NCI-H748 (cell line): ENCODE data around the gene LHCGR.
A peak's percentile ranks its signal among the peaks of the same experiment; 100 is the strongest.

Experiments used
- DNase-seq: peaks from one replicate; lab custom pipeline; 2025; ENCODE audit not compliant: unreplicated experiment; lab: John Stamatoyannopoulos, UW

LHCGR gene

GRCh38 chr2:48755473-48755872 is at the start of gene LHCGR:
Gene LHCGR, minus strand, starts transcription at chr2:48755724. Its CDS starts 53 bp downstream, at chr2:48755671.
- peak; percentile 54 for DNase-seq

GRCh38 chr2:48799601-48800000 is 44.1 kb upstream of the LHCGR start:
- no peak for DNase-seq

- DNase-seq = no peak
These were observed 39.5 kb upstream of the LHCGR start for GRCh38 chr2:48795065-48795464.

- DNase-seq = no peak
These were observed 38.1 kb upstream of the LHCGR start for GRCh38 chr2:48793671-48794070.

- peak; percentile 11 for DNase-seq
These were observed 36.5 kb upstream of the LHCGR start for GRCh38 chr2:48792030-48792429.

GRCh38 chr2:48790407-48791170 is 35.1 kb upstream of the LHCGR start:
- no peak for DNase-seq

- DNase-seq = no peak
These were observed 32.1 kb upstream of the LHCGR start for GRCh38 chr2:48787580-48787979.

- no peak for DNase-seq
These were observed 25.8 kb upstream of the LHCGR start for GRCh38 chr2:48781366-48781765.

GRCh38 chr2:48779019-48779716 is 23.6 kb upstream of the LHCGR start:
- no peak for DNase-seq

- no peak for DNase-seq
These were observed 18.7 kb upstream of the LHCGR start for GRCh38 chr2:48774251-48774650.

GRCh38 chr2:48771241-48772014 is 15.9 kb upstream of the LHCGR start:
- DNase-seq = no peak

GRCh38 chr2:48770181-48770580 is 14.7 kb upstream of the LHCGR start:
- no peak for DNase-seq

GRCh38 chr2:48768669-48769068 is 13.1 kb upstream of the LHCGR start:
- DNase-seq = no peak

- DNase-seq = peak; percentile 26
These were observed 11.8 kb upstream of the LHCGR start for GRCh38 chr2:48767330-48767729.

- DNase-seq = no peak
These were observed 5.3 kb upstream of the LHCGR start for GRCh38 chr2:48760826-48761225.

- no peak for DNase-seq
These were observed 4.2 kb upstream of the LHCGR start for GRCh38 chr2:48759682-48760081.

GRCh38 chr2:48756289-48756688 is 765 bp upstream of the LHCGR start:
- no peak for DNase-seq

- DNase-seq = no peak
These were observed 650 bp downstream of the LHCGR start for GRCh38 chr2:48754874-48755273.

GRCh38 chr2:48753228-48753627 is 2.3 kb downstream of the LHCGR start:
- no peak for DNase-seq

- DNase-seq = no peak
These were observed 5.3 kb downstream of the LHCGR start for GRCh38 chr2:48750128-48750739.
